ENCODE data around the gene INPP5K.

GRCh38 chr17:1506649-1507267, 9.7 kb downstream of the INPP5K start:
- TF ChIP-seq ZFP3 (CRISPR knock-in tag; IDR thresholded peaks at IDR 0.05) (no peak), ZC3H10 (CRISPR knock-in tag; IDR thresholded peaks at IDR 0.05) (no peak), CREB5 (CRISPR knock-in tag; IDR thresholded peaks at IDR 0.05; ENCODE audit: low read depth) (no peak), RARB (CRISPR knock-in tag; IDR thresholded peaks at IDR 0.05) (no peak), ZNF8 (CRISPR knock-in tag; IDR thresholded peaks at IDR 0.05) (no peak), ISL1 (CRISPR knock-in tag; IDR thresholded peaks at IDR 0.05) (no peak), TSHZ2 (CRISPR knock-in tag; IDR thresholded peaks at IDR 0.05) (no peak), SNAI2 (CRISPR knock-in tag; IDR thresholded peaks at IDR 0.05) (no peak), ARNTL (CRISPR knock-in tag; IDR thresholded peaks at IDR 0.05; ENCODE audit: borderline replicate concordance, low read depth) (no peak), GLIS3 (CRISPR knock-in tag; IDR thresholded peaks at IDR 0.05) (no peak), PPARA (CRISPR knock-in tag; IDR thresholded peaks at IDR 0.05; ENCODE audit: borderline replicate concordance) (no peak), POU6F1 (CRISPR knock-in tag; IDR thresholded peaks at IDR 0.05; ENCODE audit: borderline replicate concordance, low read depth) (no peak), TOX (CRISPR knock-in tag; IDR thresholded peaks at IDR 0.05; ENCODE audit: borderline replicate concordance) (no peak), CSRNP3 (CRISPR knock-in tag; IDR thresholded peaks at IDR 0.05) (no peak)
